GM12873 (cell line): ENCODE results near the gene TRIM68.

ENCODE experiments used
- CTCF ChIP-seq: IDR thresholded peaks from 2 replicates; pipeline ENCODE4 v1.5.1; 2012; ENCODE audit warnings: low read depth, mild to moderate bottlenecking, moderate library complexity, low read length, control low read depth; ENCODE audit not compliant: insufficient read depth; ENCODE audit errors: missing control alignments

TRIM68 gene

GRCh38 chr11:4605057-4605456 is 3.0 kb downstream of the TRIM68 start:
- no peak for TF ChIP-seq CTCF

GRCh38 chr11:4593739-4594138 is 14.3 kb downstream of the TRIM68 start, which contains the start of gene OR52I1:
TSS of gene OR52I1 (plus strand) at chr11:4594039. CDS start at chr11:4594039, 0 bp downstream.
- no peak for TF ChIP-seq CTCF

GRCh38 chr11:4589017-4589416 is 19.0 kb downstream of the TRIM68 start:
- TF ChIP-seq CTCF: no peak

GRCh38 chr11:4581443-4581842 is 26.6 kb downstream of the TRIM68 start, which contains the start of gene OR52I2:
TSS of gene OR52I2 (plus strand) at chr11:4581743.
- TF ChIP-seq CTCF: no peak

- no peak for TF ChIP-seq CTCF
Observed at GRCh38 chr11:4580124-4580523, 27.9 kb downstream of the TRIM68 start.

- TF ChIP-seq CTCF: no peak
Observed at GRCh38 chr11:4578624-4579023, 29.4 kb downstream of the TRIM68 start.

- TF ChIP-seq CTCF: no peak
Observed at GRCh38 chr11:4577761-4578160, 30.3 kb downstream of the TRIM68 start.
